GM19351 (cell line): ENCODE results near the gene CRAT.

ENCODE experiments used
- ATAC-seq: cut with Tn5 transposase; IDR thresholded peaks from one replicate; pipeline ENCODE4 v1.9.1; 2021; ENCODE audit warnings: mild to moderate bottlenecking, moderate library complexity; ENCODE audit not compliant: unreplicated experiment

Gene CRAT

DNA sequence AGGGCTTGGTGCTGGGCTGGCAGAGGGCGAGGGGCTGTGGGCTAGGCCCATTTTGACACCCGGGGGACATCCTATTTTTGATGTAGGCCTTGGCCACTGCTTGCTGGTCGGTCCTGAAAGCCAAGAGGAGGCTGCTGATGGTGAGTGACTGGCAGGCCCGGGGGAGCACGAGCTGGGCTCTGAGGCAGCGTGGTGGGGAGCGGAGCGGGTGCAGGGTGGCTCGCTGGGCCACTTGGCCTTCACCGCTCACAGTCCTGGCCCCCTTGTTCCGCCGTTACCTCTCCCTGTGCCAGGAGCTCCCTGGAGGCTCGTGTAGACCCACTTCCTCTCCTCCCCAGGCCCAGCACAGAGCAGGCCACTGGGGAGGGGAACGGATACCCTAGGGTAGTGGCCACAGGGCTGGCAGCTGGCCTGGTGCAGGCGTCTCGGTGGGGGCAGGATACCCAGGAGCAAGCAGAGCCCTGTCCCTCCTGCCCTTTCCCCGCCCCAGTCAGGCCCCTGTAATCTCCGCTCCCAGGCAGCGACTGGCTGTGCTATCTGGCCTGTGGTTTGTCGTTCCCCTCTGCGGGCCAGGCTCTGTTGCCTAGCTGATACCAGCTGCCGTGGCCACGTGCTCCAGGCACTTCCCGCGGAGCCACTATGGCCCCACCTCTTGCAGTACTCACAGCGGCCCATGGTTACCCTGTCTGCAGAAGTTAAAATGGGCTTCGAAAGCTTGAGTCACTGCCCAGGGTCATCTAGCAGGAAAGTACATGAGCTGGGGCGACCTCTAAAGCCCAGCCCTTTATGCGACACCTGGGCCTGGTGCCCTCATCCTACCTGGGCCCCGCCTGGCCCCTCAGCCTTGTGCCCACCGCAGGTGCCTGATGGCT lies 41.4 kb downstream of the CRAT start:
- ATAC-seq: no peak

DNA sequence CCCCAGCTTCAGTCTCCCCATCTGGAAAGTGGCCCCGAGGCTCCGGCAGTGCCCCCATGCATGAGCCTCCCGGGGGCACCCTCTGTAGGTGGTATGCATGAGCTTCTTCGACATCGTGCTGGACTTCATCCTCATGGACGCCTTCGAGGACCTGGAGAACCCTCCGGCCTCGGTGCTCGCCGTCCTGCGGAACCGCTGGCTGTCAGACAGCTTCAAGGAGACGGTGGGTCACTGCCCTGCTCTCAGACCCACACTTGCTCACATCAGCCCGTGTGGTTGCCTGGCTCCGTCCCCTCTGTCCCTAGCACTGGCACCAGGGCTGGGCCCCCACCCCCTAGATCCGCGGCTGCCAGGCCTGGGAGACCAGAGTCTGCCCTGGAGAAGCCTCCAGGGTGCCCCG lies 42.5 kb downstream of the CRAT start:
- no peak for ATAC-seq

DNA sequence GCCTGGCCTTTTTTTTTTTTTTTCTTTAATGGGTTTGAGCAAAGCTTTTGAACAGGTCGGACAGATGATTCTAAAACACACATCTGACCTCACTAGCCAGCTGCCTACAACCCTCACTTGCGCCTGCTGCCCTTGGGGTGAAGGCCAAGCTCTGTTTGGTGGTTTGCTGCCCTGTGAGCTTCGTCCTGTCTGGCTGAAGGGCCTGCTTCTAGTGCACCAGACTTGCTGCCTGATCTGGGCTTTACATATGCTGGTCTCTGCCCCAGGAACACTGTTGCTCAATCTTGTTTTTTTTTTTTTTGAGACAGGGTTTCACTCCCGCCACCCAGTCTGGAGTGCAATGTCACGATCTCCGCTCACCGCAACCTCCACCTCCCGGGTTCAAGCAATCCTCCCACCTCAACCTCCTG lies 46.1 kb downstream of the CRAT start:
- no peak for ATAC-seq

DNA sequence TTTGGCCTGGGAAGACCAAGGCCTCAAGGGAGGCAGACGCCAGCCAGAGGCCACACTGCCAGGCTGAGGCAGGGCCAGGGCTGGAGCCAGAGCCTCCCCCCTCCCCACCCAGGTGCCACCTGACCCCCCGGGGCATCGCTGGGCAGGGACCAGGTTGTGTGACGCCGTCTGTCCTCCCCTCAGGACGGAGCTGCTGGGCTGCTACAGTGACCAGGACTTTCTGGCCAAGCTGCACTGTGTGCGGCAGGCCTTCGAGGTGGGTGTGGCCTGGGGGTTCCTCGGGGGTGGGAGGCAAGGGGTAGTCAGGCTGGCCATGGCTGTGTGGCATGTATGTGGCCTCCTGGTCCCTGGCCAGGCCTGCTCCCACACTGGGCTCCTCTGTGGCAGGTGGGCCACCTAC lies 47.5 kb downstream of the CRAT start:
- ATAC-seq: no peak

GRCh38 chr9:129060991-129061390 lies 49.6 kb downstream of the CRAT start:
- no peak for ATAC-seq

DNA sequence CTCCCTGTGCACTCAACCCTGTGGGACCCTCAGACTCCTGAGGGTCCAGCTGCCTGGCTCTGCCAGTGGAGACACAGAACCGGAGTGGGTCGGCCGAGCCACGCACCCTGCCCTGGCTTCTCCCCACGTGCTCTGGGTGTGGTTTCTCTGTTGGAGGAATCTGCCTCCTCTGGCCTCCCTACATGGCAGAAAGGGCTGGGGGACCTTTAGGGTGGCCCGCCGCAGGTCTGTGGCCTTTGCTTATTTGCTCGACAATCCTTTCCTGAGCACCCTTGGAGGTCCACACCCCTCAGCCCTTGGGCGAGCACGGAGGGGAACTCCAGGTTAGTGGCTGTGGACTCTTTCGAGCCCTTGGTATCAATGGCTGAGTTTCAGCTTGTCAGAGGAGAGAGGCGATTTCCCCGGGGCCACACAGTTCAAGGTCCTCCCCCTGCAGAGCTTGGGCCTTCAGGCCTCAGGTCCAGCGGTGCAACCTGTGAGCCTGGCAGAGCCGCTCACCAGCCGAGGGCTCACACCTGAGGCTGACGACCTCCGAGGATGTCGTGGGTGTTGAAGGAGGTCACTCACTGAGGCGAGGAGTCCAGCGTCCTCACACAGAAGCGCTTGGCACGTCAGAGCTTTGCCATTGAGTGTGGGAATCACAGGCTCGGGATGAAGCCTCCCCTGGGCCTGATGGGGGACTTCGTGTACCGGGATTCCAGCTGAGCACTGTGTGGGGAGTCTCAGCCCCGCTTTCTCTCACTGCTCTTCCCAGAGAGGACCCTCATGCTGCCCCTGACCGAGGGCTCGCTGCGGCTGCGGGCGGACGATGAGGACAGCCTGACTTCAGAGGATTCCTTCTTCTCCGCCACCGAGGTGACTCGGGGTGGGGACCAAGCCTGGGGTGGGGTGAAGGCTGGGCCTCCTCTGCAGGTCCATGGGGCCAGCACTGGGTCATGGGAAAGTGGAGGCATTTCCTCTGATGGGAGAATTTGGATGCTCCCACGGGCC lies 50.5 kb downstream of the CRAT start:
- ATAC-seq: no peak

DNA sequence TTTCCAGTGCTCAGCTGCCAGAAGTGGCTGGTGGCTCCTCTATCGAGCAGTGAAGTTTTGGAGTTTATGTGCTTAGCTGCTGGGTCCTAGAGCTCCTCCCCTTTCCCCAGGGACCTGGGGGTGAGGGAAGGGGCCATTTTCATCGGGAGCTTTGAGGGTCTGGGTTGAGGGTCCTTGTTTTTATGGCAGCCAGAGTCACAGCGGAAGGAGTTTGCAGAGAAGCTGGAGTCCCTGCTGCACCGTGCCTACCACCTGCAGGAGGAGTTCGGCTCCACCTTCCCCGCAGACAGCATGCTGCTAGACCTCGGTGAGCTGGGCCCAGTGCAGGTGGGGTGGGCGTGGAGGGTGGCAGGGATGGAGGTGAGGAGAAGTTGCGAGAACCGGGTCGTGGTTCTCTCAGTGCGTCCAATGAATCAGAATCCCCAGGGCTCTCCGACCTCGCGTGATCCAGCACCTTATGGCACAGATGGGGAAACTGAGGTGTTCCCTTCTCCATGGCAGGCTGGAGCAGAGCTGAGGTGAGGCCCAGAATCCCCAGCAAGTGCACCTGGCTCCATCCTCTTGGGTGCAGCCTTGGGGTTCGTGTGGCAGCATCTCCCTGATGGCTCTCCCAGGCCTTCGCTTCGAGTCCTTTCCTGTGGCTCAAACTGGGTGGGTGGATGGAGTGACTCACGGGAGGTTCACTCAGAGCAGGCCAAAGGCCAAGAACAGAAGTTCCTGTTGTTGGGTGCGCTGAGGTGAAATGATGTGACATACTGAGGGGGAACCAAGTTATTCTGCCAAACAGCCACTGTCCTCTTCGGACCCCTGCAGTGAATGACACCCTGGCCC lies 51.4 kb downstream of the CRAT start:
- no peak for ATAC-seq

GRCh38 chr9:129054163-129054851 lies 56.3 kb downstream of the CRAT start:
- ATAC-seq: no peak

DNA sequence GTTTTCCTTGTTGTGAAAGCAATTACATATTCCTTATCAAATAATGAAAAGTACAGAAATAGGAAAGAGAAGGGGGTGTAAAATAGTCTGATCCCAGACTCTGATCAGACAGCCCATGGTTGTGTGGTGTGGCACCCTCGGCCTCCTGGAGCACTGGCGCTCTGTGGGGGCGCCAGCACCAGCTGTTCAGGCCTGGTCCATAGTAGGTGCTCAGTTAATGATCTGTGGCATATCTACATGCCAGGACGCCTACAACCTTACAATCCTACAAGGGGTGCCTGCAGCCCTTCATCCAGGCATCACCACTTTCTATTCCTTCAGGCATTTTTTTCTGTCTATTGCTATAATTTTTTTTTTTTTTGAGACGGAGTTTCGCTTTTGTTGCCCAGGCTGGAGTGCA lies 57.6 kb downstream of the CRAT start:
- no peak for ATAC-seq

- no peak for ATAC-seq
Observed at GRCh38 chr9:129052592-129052991, 58.0 kb downstream of the CRAT start.
